Stimulated activated CD4-positive, alpha-beta T cell treated with anti-CD3 and anti-CD28 coated beads, Interleukin-2, amount 100 ng/mL, for 4 hours (primary cell): ENCODE measurements around the gene GPC1.
"Not testable (repeated sequence)": the region's sequence is repeated elsewhere in the genome, so short reads cannot be mapped to it uniquely, and the experiment has no call there.

Source experiments
- DNase-seq: peaks from one replicate; pipeline ENCODE4 v3.0.0-alpha.2; 2020; ENCODE audit warnings: low read depth

GPC1 gene

GRCh38 chr2:240435457-240435947 lies at the start of gene GPC1:
Gene GPC1, plus strand, starts transcription at chr2:240435663. Its CDS starts 256 bp downstream, at chr2:240435919.
- DNase-seq = no peak

DNA sequence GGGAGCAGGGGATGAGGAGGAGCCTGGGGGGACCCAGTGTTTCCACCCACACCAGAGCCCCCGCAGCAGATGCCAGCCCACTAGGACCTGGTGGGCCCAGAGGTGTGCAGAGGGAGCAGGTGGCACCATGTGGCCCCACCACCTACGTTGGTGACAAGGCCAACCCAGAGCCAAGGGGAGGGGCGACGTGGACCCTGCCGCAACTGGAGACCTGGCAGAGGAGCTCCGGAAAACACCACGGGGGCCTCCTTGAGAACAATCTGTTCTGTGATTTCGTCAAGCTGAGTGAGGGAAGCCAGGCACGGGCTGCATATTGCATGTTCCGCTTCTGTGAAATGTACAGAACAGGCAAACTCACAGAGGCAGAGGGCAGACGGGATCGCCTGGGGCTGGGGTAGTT lies 49.1 kb upstream of the GPC1 start:
- DNase-seq = no peak

- DNase-seq = not testable (repeated sequence)
These were observed 48.7 kb upstream of the GPC1 start for GRCh38 chr2:240386743-240387142.

DNA sequence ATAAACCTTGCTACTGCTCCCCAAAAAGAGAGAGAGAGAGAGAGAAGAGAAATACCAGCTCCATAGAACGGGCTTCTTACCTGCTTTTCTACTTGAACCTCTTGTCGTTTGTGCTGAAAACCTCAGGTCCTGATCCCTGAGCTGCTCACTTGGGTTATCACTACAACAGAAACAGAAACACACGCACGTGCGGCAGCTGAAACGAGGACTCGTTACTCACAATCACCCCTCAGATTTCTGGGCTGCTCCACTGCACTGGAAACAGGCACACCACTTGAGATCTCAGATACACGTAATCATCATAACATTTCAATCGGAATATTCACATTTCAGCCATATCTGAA lies 48.2 kb upstream of the GPC1 start:
- DNase-seq = no peak

- DNase-seq = no peak
These were observed 47.6 kb upstream of the GPC1 start for GRCh38 chr2:240387669-240388358.

- no peak for DNase-seq
These were observed 46.8 kb upstream of the GPC1 start for GRCh38 chr2:240388471-240389301.

GRCh38 chr2:240389302-240389805 lies 46.1 kb upstream of the GPC1 start:
- no peak for DNase-seq

DNA sequence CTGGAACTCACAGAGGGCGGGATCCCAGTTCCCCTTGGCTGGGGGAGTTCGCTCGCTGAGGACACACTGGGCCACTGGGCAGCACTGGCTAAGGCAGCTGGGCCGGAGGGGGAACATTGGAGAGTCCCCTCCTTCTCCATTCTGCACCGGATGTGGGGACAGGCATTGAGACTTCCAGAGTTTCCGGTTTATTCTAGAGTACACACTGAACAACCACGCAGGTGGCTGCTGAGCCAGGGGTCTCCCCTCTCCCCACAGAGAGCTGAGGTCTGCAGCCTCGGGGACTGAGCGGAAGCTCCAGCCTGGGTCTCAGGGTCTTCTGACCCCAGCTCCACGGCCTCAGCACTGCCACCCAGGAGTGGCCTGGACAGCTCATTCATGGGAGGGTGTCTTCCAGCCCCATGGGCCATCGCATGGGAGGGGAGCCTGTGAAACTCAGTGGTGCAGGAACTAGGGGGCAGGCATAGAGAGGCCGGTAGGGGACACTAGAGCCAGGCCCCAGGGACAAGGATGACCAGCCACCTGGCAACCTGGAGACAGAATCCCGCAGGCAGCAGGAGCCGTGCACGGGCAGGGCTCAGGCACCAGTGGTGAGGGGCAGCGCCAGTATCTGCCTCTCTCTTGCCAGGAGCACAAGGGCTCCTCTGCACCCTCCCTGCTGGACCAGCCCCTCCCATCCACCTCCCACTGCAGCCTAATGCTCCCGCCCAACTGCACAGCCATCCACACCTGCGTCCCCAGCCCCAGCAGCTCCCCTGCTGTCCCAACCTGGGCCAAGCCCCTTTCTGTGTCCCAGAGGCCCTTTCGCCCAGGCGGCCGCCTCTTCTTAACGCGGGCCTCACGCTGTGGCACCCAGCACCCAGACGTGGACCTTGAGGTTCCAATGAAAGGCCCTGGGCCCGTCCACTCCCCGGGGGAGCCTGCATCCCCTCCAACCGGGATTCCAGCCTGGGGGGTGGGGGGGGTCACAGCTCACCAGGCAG lies 45.1 kb upstream of the GPC1 start:
- no peak for DNase-seq

- DNase-seq = no peak
These were observed 44.1 kb upstream of the GPC1 start for GRCh38 chr2:240391111-240392051.

DNA sequence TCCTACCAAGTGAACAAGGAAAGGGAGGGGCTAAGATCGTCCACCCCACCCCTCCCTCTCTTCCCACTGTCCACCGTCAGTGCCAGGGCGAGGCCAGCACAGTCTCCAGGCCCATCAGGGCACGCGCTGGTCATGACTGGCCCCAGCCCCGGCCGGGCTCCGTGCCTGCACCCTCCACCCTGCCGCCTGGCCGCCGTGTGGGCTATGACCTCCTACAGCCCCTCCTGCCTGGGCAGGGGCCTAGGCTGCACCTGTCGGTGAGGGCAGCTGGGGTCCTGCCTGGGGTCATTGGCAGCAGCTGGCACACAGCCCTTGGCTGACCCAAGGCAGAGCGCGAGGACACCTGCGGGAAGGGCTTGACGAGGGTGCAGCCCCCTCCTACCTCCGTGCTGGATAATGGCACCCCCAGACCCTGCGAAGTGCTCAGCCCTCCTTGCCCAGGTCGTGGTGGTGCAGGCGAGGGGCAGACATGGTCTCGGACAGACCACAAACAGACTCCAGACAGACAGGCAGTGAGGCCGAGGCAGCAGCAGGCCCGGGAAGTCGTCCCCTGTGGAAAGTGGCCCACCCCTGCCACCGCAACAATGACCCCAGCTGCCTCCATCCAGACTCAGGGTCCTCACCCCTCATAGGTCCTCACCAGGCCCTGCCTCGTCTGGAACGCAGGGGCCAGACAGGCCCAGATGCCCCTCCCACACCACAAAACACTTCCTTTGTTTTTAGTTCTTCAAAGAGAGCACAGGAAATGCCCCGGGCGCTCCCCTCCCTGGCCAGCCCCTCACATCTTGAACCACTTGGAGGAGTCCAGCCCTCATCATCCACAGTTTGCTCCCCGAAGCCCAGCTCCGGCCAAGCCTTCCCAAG lies 43.1 kb upstream of the GPC1 start:
- no peak for DNase-seq

GRCh38 chr2:240392948-240393830 lies 42.3 kb upstream of the GPC1 start:
- no peak for DNase-seq

DNA sequence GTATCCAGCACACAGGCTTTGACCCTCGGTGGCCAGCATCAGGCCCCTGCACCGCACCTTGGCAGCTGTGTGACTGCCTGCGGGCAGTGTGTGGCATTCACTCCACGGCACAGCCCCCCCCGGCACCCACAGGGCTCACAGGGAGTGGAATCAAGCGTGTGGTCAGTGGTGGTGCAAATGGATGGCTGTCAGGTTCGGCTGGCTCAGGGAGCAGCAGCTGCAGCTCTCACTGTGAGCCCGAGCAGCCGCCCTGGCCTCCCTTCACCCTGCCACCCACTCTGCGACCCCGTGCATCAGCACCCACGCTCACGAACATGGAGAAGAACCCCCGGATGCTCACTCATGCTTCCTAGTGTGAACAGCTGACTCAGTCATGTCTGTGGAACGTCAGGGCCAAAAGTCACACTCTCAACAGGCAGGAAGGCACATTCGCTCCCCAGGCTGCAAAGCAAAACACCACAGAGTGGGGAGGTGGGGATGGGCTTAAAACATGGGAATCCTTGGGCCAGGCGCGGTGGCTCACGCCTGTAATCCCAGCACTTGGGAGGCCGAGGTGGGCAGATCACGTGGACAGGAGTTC lies 41.5 kb upstream of the GPC1 start:
- DNase-seq = no peak

GRCh38 chr2:240394549-240394948 lies 40.9 kb upstream of the GPC1 start:
- no peak for DNase-seq

DNA sequence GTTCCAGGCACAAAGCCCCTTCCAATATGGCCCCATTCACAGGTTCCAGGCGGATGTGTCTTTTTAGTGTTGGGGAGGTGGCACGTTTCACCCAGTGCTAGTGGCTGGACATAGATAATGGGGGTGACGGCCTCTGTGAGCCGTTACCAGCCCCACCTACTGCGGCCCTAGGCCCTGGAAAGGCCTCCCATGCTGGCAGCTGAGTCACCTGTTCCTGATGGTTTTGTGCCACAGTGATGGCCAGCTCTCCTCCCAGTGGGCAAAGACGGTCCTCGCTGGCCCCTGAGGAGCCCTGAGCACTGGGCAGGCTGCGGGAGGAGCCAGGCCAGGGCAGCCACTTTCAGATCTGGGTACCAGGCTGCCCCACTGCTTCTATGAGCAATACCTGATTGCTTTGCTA lies 40.0 kb upstream of the GPC1 start:
- no peak for DNase-seq

DNA sequence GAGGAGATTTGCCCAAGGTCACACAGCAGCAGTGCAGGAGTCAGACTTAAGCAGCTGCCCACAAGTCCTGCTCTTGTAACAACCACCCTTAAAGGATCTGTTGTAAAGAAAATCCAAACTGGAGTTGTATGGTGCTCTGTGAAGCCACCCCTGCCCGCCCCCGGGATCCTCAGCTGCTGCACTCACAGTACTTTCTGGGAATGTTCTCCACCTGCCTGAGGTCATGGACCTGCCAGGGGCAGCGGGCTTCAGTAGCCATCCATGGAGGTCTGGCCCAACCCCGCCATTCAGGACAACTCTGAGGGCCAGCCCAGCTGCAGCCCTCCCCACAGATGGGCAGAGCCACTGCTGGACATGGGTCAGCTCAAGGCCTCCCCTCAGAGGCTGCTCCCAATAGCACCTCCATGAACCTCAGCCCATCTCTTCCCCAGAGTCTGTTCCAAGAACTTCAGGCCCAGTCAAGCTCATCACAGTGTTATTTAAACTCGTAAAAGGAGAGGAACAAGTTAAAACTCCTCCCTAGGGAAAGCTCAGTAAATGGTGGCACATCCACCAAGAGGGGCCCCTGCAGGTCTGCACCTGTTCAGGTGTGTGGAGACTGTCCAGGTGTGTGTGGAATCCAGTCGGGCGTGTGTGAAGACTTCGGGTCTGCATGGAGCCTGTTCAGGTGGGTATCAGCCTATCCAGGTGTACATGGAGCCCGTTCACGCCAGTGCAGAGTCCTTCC lies 39.4 kb upstream of the GPC1 start:
- no peak for DNase-seq

GRCh38 chr2:240396623-240397541 lies 38.6 kb upstream of the GPC1 start:
- DNase-seq = no peak

- no peak for DNase-seq
These were observed 37.9 kb upstream of the GPC1 start for GRCh38 chr2:240397542-240397916.
